ENCODE data around the gene COQ10A. TPM values are rescaled to one million over a fixed set of nuclear protein-coding genes. Genes with fewer than 3 reads are reported as not detected.

The COQ10A gene
- total RNA-seq, 1 experiment from 2014 or later: 14.4 TPM

GRCh38 chr12:56304872-56305590, 38.3 kb downstream of the COQ10A start:
- Histone ChIP-seq H3K27me3 (no peaks in the 10 kb centered on the region), H3K36me3 (peaks cover 27% of the 10 kb centered on the region), H3K9me3 (replicated peaks) (no peaks in the 10 kb centered on the region), H3K4me3 (no peak overlapping the region), H3K27ac (no peak overlapping the region), H3K4me1 (peaks cover 8% of the 10 kb centered on the region; the same call in 1 of the 2 replicates)
- no peak for DNase-seq

DNA sequence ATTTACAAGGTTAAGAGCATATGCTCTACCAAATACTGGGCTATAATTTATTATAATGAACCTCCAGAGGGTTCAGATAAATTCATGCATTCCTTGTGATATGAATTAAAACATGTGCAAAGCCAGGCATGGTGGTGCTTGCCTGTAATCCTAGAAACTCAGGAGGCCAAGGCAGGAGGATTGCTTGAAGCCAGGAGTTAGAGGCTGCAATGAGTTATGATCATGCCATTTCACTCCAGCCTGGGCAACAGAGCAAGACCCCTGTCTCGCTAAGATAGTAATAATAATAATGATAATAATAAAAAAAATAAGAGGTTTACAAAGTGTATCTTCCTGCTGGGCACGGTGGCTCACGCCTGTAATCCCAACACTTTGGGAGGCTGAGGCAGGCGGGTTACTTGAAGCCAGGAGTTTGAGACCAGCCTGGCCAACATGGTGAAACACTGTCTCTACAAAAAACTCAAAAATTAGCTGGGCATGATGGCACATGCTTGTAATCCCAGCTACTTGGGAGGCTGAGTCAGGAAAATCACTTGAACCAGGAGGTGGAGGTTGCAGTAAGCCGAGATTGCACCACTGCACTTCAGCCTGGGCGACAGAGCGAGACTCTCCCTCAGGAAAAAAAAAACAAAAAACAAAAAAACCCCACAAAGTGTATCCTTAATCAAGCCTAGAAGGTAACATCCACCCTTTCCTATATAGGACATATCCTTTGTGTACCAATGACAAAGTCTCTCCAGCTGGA, 40.7 kb downstream of the COQ10A start:
- Histone ChIP-seq H3K9me3 (replicated peaks) (no peaks in the 10 kb centered on the region), H3K27me3 (no peaks in the 10 kb centered on the region), H3K36me3 (peaks cover 45% of the 10 kb centered on the region), H3K27ac (no peak overlapping the region), H3K4me3 (no peak overlapping the region), H3K4me1 (no peaks in the 10 kb centered on the region)
- DNase-seq: no peak

DNA sequence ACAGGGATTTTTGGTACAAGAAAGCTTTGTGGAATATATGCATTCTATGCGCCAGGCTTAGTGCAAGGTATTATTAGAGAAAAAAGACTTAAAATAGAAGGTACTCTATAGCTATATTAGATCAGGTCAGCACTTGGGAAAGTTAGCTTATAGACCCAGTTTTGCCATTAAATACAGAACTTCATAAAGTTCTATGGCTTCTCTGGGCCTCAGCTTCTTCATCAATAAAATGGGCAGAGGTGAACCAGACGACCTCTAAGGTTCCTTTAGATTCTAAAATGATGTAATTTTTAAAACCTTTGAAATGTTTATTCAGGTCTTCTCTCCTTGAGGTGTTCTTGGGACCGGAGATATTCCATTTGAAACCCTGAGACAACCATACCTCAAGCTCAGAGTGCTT, 42.0 kb downstream of the COQ10A start:
- Histone ChIP-seq H3K4me3 (no peak overlapping the region), H3K4me1 (no peaks in the 10 kb centered on the region), H3K27ac (no peak overlapping the region), H3K36me3 (peaks cover 51% of the 10 kb centered on the region), H3K27me3 (no peaks in the 10 kb centered on the region), H3K9me3 (replicated peaks) (no peaks in the 10 kb centered on the region)
- DNase-seq: no peak

- H3K36me3 ChIP-seq: peaks cover 59% of the 10 kb centered on the region
- H3K4me1 ChIP-seq: peaks cover 6% of the 10 kb centered on the region
Measured at GRCh38 chr12:56311003-56311402, 44.3 kb downstream of the COQ10A start.

DNA sequence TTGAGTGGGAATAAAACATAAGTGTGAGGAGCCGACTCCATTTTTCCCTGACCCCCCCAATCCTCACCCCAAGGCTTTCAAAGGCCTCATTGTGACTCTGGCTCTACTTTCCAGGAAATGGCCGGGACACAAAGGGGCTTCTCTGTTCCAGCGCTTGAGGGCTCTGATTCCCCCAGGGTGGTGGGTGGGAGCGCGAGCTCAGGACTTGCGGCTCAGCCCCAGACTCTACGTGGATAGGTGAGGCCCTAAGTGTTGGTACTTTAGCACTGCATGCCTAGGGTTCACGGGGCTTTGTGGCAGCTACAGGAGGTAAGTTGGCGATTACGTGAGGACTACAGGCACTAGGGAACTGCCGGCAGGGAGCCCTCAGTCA, 48.5 kb downstream of the COQ10A start:
- Histone ChIP-seq H3K27me3 (no peaks in the 10 kb centered on the region), H3K4me1 (peaks cover 6% of the 10 kb centered on the region), H3K4me3 (peak overlapping the region; percentile 89), H3K27ac (peak overlapping the region; percentile 72), H3K9me3 (replicated peaks) (no peaks in the 10 kb centered on the region), H3K36me3 (peaks cover 36% of the 10 kb centered on the region)
- peak; percentile 27 to 47 for DNase-seq

More at GRCh38 chr12:56311003-56311402, 44.3 kb downstream of the COQ10A start:
- no peak overlapping the region for H3K27ac ChIP-seq
- DNase-seq: no peak
- no peaks in the 10 kb centered on the region for H3K9me3 ChIP-seq (replicated peaks)
- no peak overlapping the region for H3K4me3 ChIP-seq
- no peaks in the 10 kb centered on the region for H3K27me3 ChIP-seq

DNA sequence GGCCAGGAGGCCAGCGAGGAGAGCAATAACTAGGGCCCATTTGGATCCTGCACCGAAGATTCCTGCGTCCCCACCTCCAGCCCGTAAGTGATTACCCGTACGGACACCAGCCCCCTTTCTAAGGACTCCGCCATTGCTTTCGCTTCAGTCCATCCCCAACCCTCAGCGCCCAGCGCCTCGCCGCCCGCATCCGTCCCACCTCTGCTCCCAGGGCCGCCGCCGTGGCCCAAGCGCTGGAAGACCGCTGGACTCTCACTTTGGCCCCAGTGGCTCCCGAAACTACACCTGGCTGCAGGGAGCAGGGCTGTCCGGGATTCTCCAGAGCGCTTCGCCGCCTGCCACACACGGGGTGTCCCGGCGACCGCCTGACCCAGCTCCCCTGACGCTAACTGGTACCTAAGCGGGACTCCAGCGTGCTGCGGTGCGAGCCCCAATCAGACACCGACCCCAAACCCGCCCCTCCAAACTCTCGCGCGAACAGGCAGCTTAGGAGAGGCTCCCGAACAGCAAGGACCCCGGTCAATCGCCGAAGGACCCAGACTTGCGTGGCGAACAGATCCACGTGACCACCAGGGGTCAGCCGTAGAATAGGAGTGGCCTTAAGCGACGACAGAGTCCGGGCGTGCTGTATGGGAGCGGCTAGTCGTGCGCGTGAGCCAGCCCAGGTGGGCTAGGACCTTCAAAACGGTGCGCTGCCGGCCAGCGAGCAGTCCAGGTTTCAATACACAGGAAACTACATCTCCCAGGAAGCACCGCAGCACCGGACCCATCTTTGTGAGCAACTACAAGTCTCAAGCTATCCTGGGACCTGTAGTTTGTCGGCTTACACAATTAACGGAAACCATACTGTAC, 49.1 kb downstream of the COQ10A start, which contains the start of gene CNPY2:
TSS of gene CNPY2 (minus strand) at position 367 of the 852 bp plus-strand sequence. CDS start 771 bp downstream, outside the sequence.
- Histone ChIP-seq H3K27ac (peak within 1 kb of the TSS; percentile 72), H3K9me3 (replicated peaks) (no peaks in the 10 kb centered on the region), H3K4me3 (peak within 1 kb of the TSS; percentile 89), H3K27me3 (no peaks in the 10 kb centered on the region), H3K36me3 (peaks cover 32% of the 10 kb centered on the region), H3K4me1 (peaks cover 6% of the 10 kb centered on the region)
- DNase-seq: peak; percentile 97 to 98

- DNase-seq: no peak
- peaks cover 6% of the 10 kb centered on the region for H3K4me1 ChIP-seq
- no peak overlapping the region for H3K27ac ChIP-seq
- H3K9me3 ChIP-seq (replicated peaks): no peaks in the 10 kb centered on the region
- no peaks in the 10 kb centered on the region for H3K27me3 ChIP-seq
- peaks cover 18% of the 10 kb centered on the region for H3K36me3 ChIP-seq
- no peak overlapping the region for H3K4me3 ChIP-seq
Measured at GRCh38 chr12:56317675-56318074, 50.9 kb downstream of the COQ10A start.

Other genes starting within 250 kb of the COQ10A start
- gene IKZF4, start 245.9 kb upstream of the COQ10A start, total RNA-seq (2014; rRNA removed; shearing (Covaris generic)): 1.7 and 2.2 TPM in 2 replicates
- gene RPS26, start 225.0 kb upstream of the COQ10A start, total RNA-seq (2014; rRNA removed; shearing (Covaris generic)): 229 and 271 TPM in 2 replicates
- 38.0 and 38.8 TPM in 2 replicates for gene ERBB3, start 186.8 kb upstream of the COQ10A start, total RNA-seq (2014; rRNA removed; shearing (Covaris generic))
- gene PA2G4, start 162.4 kb upstream of the COQ10A start, total RNA-seq (2014; rRNA removed; shearing (Covaris generic)): 342 and 348 TPM in 2 replicates
- gene RPL41, start 150.3 kb upstream of the COQ10A start, total RNA-seq (2014; rRNA removed; shearing (Covaris generic)): 5,544 and 5,661 TPM in 2 replicates
- 5.5 and 5.8 TPM in 2 replicates for gene ZC3H10, start 148.7 kb upstream of the COQ10A start, total RNA-seq (2014; rRNA removed; shearing (Covaris generic))
- gene ESYT1, start 138.7 kb upstream of the COQ10A start, total RNA-seq (2014; rRNA removed; shearing (Covaris generic)): 86.7 and 92.9 TPM in 2 replicates
- gene MYL6B, start 114.4 kb upstream of the COQ10A start, total RNA-seq (2014; rRNA removed; shearing (Covaris generic)): 199 and 208 TPM in 2 replicates
- 564 and 633 TPM in 2 replicates for gene MYL6, start 108.6 kb upstream of the COQ10A start, total RNA-seq (2014; rRNA removed; shearing (Covaris generic))
- gene SMARCC2, start 77.5 kb upstream of the COQ10A start, total RNA-seq (2014; rRNA removed; shearing (Covaris generic)): 57.3 and 60.9 TPM in 2 replicates
- 24.3 and 25.7 TPM in 2 replicates for gene RNF41, start 45.0 kb upstream of the COQ10A start, total RNA-seq (2014; rRNA removed; shearing (Covaris generic))
- 43.2 and 46.5 TPM in 2 replicates for gene NABP2, start 42.6 kb upstream of the COQ10A start, total RNA-seq (2014; rRNA removed; shearing (Covaris generic))
- gene SLC39A5, start 36.9 kb upstream of the COQ10A start, total RNA-seq (2014; rRNA removed; shearing (Covaris generic)): not detected in 2 replicates
- 12.0 and 12.5 TPM in 2 replicates for gene ANKRD52, start 8.6 kb upstream of the COQ10A start, total RNA-seq (2014; rRNA removed; shearing (Covaris generic))
- 183 and 185 TPM in 2 replicates for gene CS, start 33.4 kb downstream of the COQ10A start, total RNA-seq (2014; rRNA removed; shearing (Covaris generic))
- 75.2 and 80.9 TPM in 2 replicates for gene CNPY2, start 49.0 kb downstream of the COQ10A start, total RNA-seq (2014; rRNA removed; shearing (Covaris generic))
- 25.5 and 27.9 TPM in 2 replicates for gene PAN2, start 67.1 kb downstream of the COQ10A start, total RNA-seq (2014; rRNA removed; shearing (Covaris generic))
- 0.41 TPM in 1 of 2 replicates, not detected in the other for gene IL23A, start 71.9 kb downstream of the COQ10A start, total RNA-seq (2014; rRNA removed; shearing (Covaris generic))
- gene STAT2, start 93.2 kb downstream of the COQ10A start, total RNA-seq (2014; rRNA removed; shearing (Covaris generic)): 38.8 and 44.0 TPM in 2 replicates
- gene APOF, start 95.9 kb downstream of the COQ10A start, total RNA-seq (2014; rRNA removed; shearing (Covaris generic)): not detected in 2 replicates
- gene TIMELESS, start 182.5 kb downstream of the COQ10A start, total RNA-seq (2014; rRNA removed; shearing (Covaris generic)): 32.3 and 36.2 TPM in 2 replicates
- gene MIP, start 187.7 kb downstream of the COQ10A start, total RNA-seq (2014; rRNA removed; shearing (Covaris generic)): not detected in 2 replicates
- gene SPRYD4, start 201.6 kb downstream of the COQ10A start, total RNA-seq (2014; rRNA removed; shearing (Covaris generic)): 3.0 and 3.7 TPM in 2 replicates
- gene GLS2, start 221.2 kb downstream of the COQ10A start, total RNA-seq (2014; rRNA removed; shearing (Covaris generic)): not detected in 2 replicates